ENCODE results near the gene TPPP3. TPM values are rescaled to one million over a fixed set of nuclear protein-coding genes. Genes with fewer than 3 reads are reported as not detected.

TPPP3 gene
- total RNA-seq, 1 experiment from 2014 or later = 0.95 TPM

- ATAC-seq = no peak
- DNase-seq (ENCODE audit: low read depth, low spot score) = no peak
- H3K27ac ChIP-seq (ENCODE audit: low read length) = no peak overlapping the region
- no peaks in the 10 kb centered on the region; the same call in 1 of the 2 replicates for H3K4me1 ChIP-seq (ENCODE audit: control insufficient read depth, insufficient read depth, low read length)
- no peak for TF ChIP-seq SIN3A (IDR thresholded peaks at IDR 0.05; ENCODE audit: borderline replicate concordance, insufficient read depth, low read depth, low read length)
- TF ChIP-seq, protein P1, sequence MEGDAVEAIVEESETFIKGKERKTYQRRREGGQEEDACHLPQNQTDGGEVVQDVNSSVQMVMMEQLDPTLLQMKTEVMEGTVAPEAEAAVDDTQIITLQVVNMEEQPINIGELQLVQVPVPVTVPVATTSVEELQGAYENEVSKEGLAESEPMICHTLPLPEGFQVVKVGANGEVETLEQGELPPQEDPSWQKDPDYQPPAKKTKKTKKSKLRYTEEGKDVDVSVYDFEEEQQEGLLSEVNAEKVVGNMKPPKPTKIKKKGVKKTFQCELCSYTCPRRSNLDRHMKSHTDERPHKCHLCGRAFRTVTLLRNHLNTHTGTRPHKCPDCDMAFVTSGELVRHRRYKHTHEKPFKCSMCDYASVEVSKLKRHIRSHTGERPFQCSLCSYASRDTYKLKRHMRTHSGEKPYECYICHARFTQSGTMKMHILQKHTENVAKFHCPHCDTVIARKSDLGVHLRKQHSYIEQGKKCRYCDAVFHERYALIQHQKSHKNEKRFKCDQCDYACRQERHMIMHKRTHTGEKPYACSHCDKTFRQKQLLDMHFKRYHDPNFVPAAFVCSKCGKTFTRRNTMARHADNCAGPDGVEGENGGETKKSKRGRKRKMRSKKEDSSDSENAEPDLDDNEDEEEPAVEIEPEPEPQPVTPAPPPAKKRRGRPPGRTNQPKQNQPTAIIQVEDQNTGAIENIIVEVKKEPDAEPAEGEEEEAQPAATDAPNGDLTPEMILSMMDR (IDR thresholded peaks at IDR 0.05) = no peak
- TF ChIP-seq REST (IDR thresholded peaks at IDR 0.05; ENCODE audit: insufficient read depth in 1 of 2, low read depth in 2 of 2, low read length in 1 of 2) = no peak
- no peak for TF ChIP-seq TCF7L2 (IDR thresholded peaks at IDR 0.05; ENCODE audit: low read depth, low read length)
- TF ChIP-seq POLR2AphosphoS5 (IDR thresholded peaks at IDR 0.05; ENCODE audit: low read depth, low read length) = no peak
- POLR2A ChIA-PET = no interaction called here
- intact Hi-C loops (cut with micrococcal nuclease; ENCODE audit: unreplicated experiment) (no loop called here), in situ Hi-C loops (cut with HindIII; ENCODE audit: low pct_unique_long_range_greater_than_20kb, low sequenced_read_pairs) (no loop called here)
- no peak overlapping the region for H3K4me3 ChIP-seq (ENCODE audit: low read depth in 2 of 2, low read length in 2 of 2)
- CTCF ChIA-PET = interaction anchor here (0.6 kb wide), 1 partner anchor 28 kb away, joined by 8 read pairs; no protein-coding TSS in a partner anchor
- H3K36me3 ChIP-seq (ENCODE audit: control insufficient read depth, insufficient read depth, low read length) = no peaks in the 10 kb centered on the region
- no peaks in the 10 kb centered on the region for H3K27me3 ChIP-seq (ENCODE audit: control insufficient read depth, insufficient read depth, low read length)
- no peaks in the 10 kb centered on the region for H3K9me3 ChIP-seq (ENCODE audit: control insufficient read depth, insufficient read depth, low read depth, low read length)
- BruUV-seq (replicated peaks) = no TSS peak
These were observed 47.9 kb downstream of the TPPP3 start for GRCh38 chr16:67345401-67345800.

DNA sequence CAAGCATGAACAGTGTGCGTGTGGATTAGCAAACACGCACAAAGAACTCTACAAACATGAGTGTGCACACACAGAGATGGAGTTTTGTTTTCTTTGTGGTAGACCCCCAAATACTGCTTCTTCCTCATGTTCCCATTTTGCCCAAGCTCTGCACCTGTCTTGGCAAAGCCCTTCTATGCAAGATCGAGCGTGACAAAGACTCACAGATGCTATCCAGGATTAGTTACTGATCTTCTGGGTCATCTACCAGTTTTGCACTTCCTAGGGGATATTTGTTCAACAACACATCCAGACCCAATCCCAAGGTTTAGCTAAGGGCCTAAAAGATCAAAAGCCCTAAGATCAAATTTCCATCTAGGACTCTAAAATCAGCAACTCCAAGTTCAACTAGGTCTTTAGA, 50.7 kb downstream of the TPPP3 start:
- H3K4me1 ChIP-seq (ENCODE audit: control insufficient read depth, insufficient read depth, low read length) = no peaks in the 10 kb centered on the region
- H3K9me3 ChIP-seq (ENCODE audit: control insufficient read depth, insufficient read depth, low read depth, low read length) = no peaks in the 10 kb centered on the region
- H3K27ac ChIP-seq (ENCODE audit: low read length) = no peak overlapping the region
- CTCF ChIA-PET = no interaction called here
- intact Hi-C loops (cut with micrococcal nuclease; ENCODE audit: unreplicated experiment) = no loop called here
- no peaks in the 10 kb centered on the region for H3K27me3 ChIP-seq (ENCODE audit: control insufficient read depth, insufficient read depth, low read length)
- in situ Hi-C loops (cut with HindIII; ENCODE audit: low pct_unique_long_range_greater_than_20kb, low sequenced_read_pairs) = no loop called here
- TF ChIP-seq TCF7L2 (IDR thresholded peaks at IDR 0.05; ENCODE audit: low read depth, low read length) (no peak), REST (IDR thresholded peaks at IDR 0.05; ENCODE audit: insufficient read depth in 1 of 2, low read depth in 2 of 2, low read length in 1 of 2) (no peak), POLR2AphosphoS5 (IDR thresholded peaks at IDR 0.05; ENCODE audit: low read depth, low read length) (no peak), SIN3A (IDR thresholded peaks at IDR 0.05; ENCODE audit: borderline replicate concordance, insufficient read depth, low read depth, low read length) (no peak)
- TF ChIP-seq, protein P1 (IDR thresholded peaks at IDR 0.05) = no peak
- no TSS peak for BruUV-seq (replicated peaks)
- DNase-seq (ENCODE audit: low read depth, low spot score) (no peak), ATAC-seq (no peak)
- H3K36me3 ChIP-seq (ENCODE audit: control insufficient read depth, insufficient read depth, low read length) = no peaks in the 10 kb centered on the region
- POLR2A ChIA-PET = no interaction called here
- H3K4me3 ChIP-seq (ENCODE audit: low read depth in 2 of 2, low read length in 2 of 2) = no peak overlapping the region
